NCI-H2107 treated with DMSO at 0.1 percent for 48 hours (cell line): Measurements from ENCODE around the gene SYCP2.
A peak's percentile ranks its signal among the peaks of the same experiment; 100 is the strongest.

Experiments
- DNase-seq: peaks from one replicate; lab custom pipeline; 2025; ENCODE audit not compliant: unreplicated experiment; lab: John Stamatoyannopoulos, UW

SYCP2 gene

DNA sequence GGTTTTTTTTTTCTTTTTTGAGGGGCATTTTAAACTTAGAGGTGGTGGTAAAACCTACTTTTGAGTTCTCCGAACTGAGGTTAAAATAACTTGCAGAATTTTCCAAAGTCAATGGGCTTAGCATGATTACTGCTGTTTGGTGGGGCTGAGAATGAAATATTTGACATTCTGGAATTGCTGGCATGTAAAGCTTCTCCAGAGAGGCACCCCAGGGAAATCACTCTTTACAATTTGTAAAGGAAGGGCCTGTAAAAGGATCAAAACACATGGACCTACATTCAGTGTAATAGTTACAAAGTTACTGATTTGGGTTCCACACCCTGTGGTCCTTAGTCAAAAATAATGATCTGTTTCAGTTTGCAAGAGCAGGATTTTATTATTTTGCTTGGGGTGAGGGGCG, 12.3 kb upstream of the SYCP2 start:
- no peak for DNase-seq

DNA sequence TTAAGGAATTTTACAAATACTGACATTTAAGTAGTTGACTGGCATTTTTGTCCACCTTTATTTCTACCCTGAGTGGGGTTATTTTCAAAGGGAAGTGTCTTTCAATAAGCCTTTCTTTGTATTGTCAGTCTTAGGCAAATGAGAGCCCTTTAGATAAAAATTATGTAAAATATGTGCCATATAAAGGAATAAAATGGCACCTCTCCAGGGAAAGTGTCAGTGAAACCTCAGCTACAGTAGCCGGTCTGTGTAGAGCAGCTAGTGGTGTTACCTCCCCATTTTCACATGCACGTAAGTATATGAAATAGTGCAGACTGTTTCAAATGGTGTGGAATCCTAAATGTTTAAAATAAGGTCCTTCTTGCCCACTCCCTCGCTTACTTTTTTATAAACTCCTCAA, 11.7 kb upstream of the SYCP2 start:
- no peak for DNase-seq

DNA sequence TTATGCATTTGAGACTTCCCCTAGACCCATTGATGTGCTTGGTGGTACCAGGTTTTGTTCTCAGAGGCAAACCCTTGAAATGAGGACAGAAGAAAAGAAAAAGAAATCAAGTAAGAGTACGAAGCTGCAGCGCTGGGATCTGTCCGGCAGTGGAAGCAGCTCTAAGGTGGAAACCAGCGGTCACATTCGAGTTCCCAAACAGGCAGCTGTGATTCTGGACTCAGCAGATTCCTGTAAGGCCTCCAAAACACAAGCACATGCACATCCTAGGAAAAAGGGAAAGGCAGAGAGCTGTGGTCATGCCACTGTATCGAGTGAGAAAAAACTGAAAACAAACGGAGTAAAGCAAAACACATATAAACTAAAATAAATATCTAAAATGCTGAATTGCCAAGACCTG, 11.3 kb upstream of the SYCP2 start:
- DNase-seq: no peak

DNA sequence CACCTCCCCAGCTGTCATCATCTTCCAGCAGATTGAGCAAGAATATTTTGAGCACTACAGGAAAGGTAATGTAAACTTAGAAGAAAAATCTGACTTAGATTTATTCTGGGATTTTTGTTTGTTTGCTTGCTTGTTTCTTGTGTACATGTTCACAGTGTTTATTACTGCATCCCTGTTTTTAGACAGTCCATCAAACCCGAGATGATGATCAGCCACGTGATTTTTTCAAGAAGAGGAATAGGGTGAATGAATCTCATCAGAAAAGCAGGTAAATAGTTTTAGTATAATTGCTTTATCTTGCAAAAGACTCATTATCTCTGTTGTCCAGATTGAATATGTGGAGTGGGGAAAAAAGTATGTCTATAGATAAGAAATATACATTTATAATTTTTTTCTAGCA, 8.8 kb upstream of the SYCP2 start:
- no peak for DNase-seq

DNA sequence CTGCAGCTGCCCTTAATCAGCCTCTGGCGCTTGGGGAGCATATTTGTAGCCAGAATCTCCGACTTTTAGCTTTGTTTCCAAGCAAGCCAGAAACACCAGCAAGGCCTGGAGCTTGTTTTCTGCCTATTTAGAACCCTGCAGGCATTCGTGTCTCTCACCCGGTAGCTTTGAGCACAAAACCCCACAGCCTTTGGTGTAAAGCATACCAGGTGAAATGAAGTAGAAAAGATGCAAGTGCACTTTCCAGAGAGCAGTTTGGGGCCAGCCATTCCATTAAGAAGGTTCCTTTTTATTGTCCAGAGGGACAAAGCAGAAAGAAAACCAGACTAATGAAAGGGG, 7.5 kb upstream of the SYCP2 start:
- peak; percentile 75 for DNase-seq

DNA sequence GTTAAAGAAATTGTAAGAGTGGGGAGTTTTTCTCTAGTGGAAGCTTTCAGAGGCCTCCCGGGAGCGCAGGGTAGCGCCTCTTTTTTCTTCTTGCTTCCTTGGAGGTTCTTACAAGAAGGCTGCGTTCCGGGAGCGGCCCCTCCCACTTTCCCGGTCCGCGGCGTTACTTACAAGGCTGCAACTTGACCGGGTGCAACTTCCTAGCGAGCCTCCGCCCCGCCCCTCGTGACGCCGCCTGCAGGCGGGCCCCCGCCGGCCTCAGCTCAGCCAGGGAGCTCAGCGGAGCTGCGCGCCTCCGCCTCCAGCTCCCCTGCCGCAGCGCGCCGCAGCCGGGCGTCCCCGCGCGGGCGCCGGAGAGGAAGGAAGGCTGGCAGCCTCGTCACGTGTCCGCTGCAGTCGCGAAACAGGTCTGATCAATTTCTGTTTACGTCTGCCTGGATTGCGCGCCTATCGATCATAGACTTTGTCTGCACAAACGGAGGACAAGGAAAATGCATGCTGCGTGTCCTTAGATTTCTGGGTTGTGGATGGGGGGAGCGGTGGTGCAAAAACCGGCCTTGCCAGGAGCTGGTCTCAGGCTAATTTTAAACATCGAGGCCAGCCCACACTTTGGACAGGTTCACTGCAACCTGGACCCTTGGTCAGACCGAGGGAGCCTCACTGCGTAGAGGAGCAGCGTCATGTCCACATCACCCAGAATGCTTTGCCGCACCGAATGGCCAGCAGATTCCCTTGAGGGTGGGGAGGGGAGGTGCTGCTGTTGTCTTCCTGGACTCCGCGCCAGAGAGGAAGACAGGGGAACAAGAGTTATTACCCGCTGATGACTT, 6.9 kb upstream of the SYCP2 start, which contains the start of the genes FAM217B and PPP1R3D:
Gene FAM217B, plus strand, starts transcription at position 261 of the 827 bp plus-strand sequence. CDS start 3,555 bp downstream, outside the sequence.
Gene PPP1R3D, minus strand, starts transcription at position 177 of the 827 bp plus-strand sequence. CDS start 374 bp downstream, outside the sequence.
- peak; percentile 77 for DNase-seq

DNA sequence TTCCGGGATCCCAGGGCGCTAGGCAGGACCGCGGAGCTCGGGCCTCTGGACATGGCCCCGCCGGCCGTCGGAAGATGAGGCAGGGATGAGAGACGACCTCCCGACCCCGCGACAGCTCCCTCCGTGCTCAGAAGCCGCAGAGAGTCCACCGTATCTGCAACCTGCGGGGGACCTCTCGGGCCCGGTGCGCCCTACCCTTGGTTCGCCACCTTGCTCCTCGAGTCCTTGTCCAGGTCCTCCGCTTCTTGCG, 6.4 kb upstream of the SYCP2 start:
- no peak for DNase-seq

DNA sequence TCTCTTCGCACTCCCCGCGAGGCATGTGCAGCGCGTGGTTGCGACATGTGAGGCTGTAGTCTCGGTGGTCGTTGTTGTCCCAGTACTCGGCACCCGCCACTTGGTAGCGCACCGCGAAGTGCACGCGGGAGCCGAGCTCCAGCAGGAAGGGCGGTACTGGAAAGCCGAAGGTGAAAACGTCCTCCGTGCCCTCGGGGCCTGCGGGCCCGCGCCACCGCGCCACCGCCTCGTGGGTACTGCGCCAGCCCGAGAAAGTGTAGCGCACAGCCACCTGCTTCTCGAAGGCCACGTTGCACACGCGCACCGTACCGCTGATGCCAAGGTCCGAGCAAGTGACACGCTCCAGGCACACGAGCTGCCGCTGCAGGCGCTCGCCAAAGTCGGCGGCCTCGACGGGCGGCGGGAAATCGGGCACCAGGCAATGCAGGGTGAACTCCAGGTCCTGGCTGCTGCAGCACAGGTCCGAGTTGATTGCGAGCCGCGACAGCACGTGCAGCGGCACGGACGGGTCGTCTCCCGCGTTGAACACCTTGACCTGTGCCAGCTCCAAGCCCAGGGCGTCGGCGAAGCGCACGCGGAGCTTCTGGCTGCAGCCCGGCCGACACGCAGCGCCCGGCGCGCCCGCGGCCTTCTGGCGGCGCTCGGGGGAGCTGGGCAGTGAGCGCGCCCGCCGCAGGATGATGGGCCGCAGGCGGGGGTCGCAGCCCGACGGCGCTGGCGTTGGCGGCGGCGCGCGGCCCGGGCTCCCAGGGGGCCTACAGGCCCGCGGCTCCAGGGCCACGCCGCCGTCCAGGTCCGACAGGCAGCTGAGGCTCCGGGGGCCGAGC, 5.8 kb upstream of the SYCP2 start:
- DNase-seq: no peak

DNA sequence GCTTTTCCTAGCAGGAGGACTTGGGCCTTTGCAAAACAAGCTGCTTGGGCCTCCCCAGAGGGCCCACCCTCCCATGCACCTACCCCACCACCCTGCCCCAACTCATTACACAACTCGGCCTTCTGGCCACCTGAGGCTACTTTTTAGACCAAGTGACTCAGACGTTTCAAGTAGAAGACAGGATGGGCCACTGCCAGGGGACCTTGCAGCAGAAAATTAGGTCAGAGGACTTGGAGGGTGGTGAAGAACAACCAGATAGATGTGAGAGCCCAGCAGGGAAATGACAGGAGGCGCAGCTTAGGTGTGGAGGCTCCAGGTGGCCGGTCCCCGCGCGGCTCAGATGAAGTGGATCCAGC, 5.2 kb upstream of the SYCP2 start:
- no peak for DNase-seq

DNA sequence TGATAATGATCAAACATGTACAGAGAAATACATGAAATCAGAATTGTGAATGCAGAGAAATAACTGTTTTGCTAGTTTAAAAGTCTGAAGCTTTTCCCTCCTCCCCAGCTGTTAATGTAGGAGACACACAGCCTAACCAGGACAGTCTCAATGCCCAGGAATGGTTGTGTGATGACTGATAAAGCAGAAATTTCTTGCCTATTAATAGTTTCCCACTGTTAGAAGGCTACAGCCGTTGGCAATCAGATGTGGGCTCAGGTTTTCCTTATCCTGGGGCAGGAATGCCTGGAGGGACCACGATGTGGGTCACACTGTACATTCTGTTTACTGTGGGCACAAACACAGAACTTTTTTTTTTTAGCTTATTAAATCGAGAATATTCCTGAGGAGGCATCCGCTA, 4.8 kb upstream of the SYCP2 start:
- DNase-seq: no peak

DNA sequence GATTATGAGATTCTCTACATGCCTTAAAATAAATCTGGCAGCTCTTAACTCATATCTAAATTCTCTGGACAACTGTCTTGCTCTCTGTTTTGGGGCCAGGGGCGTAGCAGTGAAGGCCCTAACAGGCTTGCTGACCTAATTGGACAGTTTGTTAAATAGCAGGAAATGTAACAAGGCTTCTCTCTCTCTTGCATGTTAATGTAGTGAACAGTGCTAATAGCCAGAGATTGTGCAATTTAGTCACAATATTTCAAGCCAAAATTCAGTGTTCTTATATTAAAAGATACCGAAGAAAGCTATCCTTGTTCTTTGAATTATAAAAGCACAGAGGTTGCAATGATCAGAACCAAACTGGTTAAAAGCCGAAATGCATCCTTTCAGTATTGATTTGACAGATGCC, 3.7 kb upstream of the SYCP2 start:
- DNase-seq: no peak

DNA sequence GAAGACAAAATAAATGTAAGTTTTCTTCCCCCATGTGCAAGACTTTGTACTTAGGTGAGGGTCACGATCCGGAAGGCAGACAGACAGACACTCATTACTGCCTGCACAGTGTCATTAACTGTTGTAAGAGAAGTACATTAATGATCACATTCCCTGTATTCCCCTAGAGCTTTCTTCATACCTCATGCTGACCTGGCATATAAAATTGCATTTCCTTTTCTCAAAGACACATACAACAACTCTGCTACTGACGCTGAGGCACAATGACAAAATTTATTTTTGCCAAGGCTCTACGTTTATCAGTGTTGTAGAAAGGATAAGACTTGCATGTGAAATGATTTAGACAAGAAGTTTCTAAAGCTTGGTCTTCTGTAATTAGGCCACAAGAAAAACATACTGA, 3.0 kb upstream of the SYCP2 start:
- no peak for DNase-seq

DNA sequence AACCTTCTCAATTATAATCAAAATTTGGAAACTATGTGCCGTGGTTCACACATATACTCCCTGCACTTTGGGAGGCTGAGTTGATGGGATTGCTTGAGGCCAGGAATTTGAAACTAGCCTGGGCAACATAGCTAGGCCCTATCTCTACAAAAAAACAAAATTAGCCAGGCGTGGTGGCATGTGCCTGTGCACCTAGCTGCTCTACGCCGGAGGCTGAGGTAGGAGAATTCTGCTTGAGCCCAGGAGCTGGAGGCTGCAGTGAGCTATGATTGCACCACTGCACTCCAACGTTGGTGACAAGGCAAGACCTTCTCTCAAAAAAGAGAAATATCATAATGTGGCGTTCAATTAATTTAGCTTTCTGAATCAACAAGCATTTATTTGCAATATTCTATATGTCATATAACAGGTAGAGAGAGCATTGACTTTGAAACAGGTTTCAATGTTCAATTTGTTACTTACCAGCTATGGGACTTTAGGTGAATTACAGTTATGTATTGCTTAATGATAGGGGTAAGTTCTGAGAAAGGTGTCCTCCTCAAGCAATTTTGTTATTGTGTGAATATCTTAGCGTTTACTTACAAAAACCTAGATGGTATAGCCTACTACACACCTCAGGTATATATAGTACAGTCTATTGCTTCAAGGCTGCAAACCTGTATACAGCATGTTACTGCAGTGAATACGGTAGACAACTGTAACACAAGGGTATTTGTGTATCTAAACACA, 2.2 kb upstream of the SYCP2 start:
- DNase-seq: no peak

DNA sequence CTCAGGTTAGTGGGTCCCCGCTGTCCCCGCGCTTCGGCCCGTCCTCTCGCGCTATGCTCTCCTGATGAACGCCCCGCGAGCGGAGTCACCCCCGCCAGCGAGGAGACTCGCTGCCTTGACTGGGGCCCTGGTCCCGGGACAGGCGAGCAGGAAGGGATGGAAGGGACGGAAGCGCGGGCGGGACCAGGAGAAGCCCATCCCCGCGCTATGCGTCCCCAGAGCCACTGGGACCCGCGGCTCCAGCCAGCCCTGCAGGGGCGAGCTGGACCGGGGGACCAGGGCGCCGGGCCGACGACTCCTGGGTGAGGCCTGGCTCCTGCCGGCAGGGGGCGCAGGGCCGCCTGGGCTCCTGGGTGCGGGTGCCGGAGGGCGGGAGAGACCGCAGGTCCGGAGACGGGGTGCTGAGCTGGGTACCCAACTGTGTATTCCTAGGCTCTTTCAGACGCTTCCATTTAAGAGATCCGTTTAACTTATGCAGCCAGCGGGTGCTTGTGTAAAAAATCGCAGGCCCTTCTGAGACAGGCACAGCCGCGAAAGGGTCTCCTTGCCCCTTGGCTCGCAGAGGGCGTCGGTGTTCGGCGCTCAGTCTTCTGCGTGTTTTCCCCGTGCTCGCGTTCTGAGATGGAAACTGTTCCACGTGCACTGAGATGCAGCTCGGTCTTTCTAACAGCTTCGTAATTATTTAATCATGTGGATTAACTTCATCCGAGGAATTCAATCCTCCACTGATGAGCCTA, 580 bp upstream of the SYCP2 start:
- DNase-seq: no peak

DNA sequence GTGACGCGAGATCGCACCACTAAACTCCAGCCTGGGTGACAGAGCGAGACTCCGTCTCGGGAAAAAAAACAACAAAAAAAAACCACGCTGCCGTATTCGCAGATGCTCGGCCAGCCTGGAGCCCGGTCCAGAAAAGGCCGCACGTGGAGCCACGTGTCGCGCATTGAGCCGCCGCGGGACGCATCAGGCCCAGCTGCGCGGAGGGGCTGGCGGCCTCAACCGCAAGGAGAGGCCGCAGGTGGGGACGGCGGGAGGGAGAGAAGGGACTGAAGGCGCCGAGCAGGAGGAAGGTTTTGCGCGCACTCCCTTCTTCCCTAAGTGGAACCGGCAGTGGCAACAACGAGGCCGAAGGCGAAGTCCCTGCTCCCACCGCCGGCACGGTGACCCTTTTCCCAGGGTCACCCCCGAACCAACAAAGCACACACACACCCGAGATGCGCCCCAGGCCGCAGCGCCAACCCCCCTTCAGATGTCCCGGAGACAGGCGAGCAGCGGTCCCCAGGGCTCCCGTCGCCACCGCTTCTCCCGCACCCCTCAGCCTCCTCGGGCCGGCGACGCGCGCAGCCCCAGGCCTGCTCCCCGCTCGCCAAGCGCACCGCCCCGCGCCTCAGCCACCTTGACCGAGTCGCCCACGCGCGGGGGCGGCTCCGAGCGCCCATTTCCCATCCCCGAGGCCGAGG, 681 bp downstream of the SYCP2 start:
- DNase-seq: no peak

DNA sequence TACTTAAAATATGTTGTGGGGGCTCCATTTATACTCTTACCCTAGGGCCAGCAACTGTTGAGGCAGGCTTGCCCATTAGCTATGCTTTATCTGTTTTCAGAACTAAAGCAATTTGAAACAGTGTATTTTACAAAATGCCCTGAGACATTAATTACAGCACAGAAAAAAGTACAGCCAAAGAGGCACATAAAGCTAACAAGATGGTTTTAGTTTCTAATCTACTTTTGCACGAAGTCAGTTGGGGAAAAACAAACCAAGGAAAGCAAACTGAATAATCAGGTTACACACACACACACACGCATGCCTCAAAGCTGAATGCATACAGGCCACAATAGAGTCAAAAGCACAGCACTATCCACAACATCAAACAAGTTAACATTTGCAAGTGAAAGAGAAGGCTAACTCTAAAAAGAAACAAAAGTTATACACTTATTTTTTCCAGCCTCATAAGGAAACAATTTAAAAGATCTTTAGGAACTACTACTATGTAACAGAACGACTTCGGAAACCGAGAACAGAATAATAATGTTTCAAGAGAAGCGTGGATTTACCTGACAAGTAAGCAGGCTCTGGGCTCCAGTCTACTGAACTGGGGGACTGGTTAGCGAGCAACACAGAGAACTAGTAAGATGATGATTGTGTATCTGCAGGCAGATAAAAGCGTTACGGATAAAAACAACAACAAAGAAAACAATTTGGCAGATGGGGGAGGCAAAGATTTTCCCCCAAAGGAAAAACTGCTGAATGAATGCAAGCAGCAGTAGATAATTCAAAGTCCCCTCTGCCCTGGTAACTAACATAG, 1.7 kb downstream of the SYCP2 start:
- no peak for DNase-seq

DNA sequence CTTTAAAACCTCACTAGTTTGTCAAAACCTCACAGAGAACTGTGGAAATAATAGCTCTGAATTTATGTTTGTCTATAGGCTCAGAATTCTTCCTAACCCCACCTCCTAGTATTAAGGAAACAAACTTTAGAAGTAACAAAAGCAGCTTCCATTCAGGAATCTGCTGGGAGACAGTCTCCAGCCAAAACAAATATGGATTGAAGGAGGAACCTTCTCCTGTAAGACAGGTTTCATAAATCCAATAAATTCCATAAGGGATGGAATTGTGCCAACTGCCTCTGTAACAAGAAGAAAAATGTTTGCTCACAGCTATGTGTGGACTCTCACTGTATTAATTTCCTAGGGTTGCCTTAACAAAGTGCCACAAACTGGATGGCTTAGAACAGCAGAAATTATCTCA, 7.5 kb downstream of the SYCP2 start:
- DNase-seq: no peak

DNA sequence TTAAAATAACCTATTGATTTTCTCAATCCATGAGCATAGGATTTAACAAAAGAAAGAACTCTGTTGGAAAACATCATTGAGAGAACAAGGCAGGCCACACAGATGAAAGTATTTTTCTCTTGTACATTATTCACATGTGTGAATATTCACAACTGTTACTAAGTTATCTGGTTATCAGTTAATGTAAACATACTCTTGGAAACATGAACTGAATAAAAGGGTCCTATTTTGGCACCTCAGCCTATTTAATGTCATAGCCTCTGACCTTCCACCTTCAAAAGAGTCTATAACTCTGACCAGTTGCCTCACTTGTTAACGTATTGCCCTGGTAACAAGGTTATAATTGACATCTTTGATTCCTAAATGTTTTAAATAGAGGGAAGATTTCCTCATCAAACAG, 8.1 kb downstream of the SYCP2 start:
- DNase-seq: no peak

DNA sequence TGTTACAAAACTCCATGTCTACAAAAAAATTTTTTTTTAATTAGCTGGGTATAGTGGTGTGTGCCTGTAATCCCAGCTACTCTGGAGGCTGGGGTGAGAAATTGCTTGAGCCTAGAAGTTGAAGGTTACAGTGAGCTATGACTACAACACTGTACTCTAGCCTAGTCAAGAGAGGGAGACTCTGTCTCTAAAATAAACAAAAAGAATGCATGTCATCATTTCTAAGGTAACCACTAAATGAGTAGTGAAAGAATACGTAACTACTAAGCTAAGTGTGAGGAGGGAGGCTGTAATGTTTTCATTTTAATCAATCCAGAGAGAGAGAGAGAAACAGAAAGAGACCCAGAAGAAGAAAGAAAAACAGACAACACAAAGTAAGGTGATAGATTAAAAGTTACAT, 9.9 kb downstream of the SYCP2 start:
- no peak for DNase-seq

DNA sequence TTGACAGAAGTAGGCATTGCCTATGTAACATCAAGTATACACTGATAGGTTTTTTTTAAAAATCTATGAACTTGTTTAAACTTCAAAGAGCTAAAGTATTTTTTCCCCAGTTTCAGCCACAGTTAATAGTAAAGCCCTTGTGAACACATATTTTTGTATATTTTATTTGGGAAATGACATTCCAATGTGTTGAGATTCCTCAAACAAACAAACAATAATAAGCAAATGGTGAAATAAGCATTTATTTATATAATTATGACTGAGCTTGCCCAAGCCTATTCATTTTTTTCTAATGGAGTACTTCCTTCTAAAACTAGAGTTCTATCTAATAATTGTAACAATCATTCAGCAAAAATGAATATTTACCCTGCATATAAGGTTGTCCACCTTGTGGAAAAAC, 12.5 kb downstream of the SYCP2 start:
- DNase-seq: no peak
